A172 (cell line): Measurements from ENCODE around the gene RAB11FIP2. TPM values are rescaled to one million over a fixed set of nuclear protein-coding genes. Genes with fewer than 3 reads are reported as not detected.

Source experiments
- DNase-seq: peaks from one replicate; pipeline ENCODE4 v3.0.0-alpha.2; 2015; ENCODE audit warnings: low spot score
- total RNA-seq: library from RNA; depleted of rRNA; stranded (reverse); fragments of >200 nt; shearing (Covaris generic); gene quantifications from 2 replicates; pipeline ENCODE4 v1.2.3, GENCODE V29; 2014

RAB11FIP2 gene
- total RNA-seq, 1 experiment from 2014 or later: 21.6 TPM

DNA sequence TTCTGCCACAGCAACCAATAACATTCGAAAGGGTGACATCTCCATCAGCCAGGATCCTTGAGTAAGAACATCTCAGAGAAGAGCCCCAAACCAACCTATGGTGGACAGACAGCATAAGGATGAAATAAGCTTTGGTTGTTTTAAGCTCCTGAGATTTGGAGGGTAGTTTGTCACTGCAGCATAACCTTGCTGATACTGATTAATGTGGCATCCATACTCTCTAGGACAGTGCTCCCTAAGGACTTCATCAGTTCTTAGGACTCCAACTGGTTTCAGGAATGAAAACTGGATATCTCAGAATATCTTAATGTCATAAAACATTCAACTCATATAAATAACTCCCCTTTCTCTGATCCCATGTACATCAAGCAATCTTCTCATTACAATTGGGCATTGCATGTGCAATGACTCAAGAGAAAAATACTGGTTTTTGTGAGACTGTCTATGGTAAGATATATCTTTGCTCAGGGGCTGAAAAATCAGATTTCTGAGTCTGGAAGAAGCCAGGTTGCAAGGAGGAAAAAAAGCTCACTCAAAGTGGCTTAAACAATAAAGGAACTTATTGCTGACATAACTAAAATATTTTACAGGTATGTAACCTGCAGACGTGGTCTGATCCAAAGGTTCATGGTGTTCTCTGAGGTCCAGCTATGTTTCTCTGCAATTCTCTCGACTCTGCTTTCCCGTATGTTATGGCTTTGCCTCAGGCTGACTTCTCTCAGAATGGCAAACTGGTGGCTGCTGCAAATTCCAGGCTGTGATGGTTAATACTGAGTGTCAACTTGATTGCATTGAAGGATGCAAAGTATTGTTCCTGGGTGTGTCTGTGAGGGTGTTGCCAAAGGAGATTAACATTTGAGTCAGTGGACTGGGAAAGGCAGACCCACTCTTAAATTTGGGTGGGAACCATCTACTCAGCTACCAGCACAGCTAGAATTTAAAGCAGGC is 65.7 kb downstream of the RAB11FIP2 start:
- no peak for DNase-seq

DNA sequence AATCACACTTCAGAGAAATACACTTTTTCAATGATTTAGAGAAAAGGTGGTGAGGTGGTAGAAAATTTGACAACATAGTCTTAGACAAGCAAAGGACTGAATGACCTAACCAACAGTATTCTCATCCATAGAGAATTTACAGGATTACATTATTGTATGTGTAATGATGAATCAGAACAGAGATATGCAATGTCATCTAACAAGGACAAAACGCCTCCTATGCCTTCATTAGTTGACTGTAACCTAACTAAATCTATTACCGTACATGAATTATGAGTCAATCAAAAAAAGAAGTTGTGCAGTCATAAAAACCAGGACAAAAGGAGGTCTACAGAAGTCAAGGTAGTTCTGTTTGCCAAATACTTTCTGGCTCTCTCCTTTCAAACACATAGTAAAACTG is 66.5 kb downstream of the RAB11FIP2 start:
- DNase-seq: peak; percentile 80

DNA sequence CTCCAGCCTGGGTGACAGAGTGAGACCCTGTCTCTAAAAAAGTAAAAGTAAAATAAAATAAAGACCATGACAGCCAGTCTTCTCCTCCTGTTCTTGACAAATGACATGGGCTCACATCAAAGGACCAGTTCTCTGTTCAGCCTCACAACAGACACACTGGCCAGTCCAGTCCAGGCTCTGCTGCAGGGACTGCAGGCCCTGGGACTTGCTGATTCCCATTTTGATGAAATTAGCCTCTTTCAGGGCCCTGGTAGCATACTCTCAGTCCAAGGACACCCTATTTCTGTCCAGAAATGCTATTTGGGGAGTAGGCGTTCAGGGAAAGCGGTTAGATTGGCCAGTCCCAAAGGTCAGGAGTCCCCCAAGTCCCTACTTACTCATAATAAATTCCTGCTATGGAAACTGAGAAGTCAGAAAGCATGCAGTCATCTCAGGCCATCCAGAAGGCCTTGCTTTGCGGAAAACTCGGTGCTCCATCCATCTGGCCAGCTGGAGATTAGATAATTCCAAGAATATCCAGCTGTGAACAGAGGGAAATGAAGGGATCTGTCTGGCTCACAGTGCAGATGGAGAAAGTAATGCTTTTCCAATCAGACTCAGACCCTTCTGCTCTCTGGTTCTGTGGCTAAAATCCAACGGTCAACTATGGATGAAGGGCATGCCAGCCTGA is 74.4 kb downstream of the RAB11FIP2 start:
- DNase-seq: no peak

DNA sequence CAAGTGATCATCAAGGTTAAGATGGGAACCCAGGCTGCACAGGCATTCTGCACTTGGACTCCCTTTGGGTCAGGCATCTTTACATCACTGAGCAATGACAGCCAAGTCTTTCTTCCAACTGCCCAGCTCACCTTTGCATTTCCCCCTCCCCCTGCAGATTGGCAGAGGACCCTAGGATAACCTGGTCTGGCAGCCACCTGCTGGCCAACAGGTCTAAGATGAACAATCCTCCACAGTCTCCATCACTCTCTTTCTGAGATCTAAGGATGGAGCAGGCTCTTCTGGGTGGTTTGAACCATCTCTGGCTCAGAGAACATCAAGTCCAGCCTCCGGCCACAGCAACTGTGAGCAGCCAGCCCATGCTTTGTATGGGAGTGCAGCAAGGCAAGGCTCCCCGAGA is 75.8 kb downstream of the RAB11FIP2 start:
- no peak for DNase-seq

DNA sequence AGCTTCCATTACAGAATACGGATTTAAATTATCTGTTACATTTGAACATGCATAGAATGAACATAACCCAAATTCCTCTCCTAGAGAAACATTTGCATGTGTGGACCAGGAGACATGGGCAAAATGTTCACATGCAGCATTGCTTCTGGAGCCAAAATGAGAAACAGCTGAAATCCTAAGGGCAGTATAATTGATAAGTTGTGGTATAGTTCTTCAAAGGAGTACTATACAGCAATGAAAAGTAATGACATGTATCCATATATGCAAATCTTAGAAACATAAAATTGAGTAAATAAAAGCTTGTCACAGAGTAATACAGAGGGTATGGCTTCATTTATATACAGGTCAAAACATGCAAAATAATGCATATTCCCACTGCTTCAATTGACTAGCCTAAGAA is 77.1 kb downstream of the RAB11FIP2 start:
- no peak for DNase-seq

DNA sequence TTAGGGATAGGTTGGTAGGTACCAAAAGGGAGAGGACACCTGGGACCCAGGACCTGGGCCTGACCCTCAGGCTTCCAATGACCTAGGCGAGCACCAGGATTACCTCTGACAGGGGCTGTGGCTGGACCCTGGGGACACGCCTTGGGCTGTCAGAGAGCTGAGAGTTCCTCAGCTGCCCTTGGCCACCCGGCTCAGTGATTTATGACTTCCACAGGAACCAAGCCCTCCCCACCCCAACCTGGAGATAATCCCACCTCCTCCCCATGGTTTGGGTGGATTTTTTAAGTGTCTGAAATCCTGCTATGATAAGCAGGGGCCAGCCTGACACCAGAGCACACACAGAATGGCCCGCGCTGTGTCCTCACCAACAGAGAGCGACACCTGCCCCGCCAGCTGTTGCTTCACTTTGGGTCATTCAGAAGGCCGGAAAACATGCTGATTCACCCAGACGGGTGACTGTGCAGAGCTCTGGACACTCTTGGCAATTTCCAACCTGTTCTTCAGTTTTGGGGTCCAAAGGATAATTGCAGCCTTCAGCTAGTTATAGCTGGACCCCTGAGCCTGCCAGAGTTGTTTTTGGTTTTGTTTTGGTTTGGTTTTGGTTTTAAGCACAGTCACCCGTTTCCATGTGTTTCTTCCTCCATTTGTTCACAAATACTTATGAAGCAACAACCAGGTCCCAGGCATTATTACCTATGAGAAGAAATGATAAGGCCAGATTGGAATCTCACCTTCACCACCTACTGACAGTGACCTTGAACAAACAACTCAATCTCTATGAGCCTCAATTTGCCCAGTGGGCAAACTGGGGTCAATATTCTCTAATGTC is 78.2 kb downstream of the RAB11FIP2 start:
- no peak for DNase-seq

DNA sequence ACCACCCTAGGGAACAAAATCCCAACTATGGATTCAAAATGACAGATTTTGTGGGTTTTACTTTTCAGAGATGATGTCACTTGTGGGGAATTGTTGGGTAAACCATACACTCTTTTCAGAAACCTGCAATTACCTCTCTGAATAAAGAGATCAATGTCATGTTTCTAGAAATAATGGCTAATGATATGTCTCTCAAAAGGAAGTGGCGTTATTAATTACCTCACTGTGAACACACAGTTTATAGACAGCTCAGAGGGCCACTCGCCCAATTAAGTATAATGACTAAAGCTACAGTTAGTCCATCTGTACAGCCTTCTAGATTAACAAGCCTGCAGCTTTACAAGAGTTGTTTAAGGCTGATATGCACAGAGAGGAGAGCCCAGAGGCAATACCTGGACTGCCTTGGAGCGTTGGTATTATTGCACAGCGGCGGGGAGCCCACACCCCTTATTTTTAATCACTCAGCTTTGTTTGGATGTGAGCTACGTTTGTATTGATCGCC is 79.5 kb downstream of the RAB11FIP2 start:
- no peak for DNase-seq

DNA sequence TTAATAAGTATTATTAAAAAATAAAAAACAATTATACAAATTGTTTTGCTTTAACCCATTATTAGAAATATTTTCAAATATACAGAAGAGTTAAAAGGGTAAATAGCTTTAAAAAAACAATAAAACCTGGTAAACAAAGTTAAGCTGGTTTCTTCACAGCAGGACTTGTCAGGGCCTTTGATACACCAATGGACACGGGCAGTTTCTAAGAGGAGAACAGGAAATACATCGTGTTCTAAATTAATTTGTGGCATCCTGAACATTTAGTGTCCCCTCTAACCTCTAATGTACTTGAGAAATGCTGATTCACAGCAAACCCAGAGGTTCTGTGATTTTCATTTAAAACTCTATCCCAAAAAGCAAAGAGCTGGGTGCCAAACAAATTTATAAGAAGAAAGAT is 80.8 kb downstream of the RAB11FIP2 start:
- DNase-seq: no peak

DNA sequence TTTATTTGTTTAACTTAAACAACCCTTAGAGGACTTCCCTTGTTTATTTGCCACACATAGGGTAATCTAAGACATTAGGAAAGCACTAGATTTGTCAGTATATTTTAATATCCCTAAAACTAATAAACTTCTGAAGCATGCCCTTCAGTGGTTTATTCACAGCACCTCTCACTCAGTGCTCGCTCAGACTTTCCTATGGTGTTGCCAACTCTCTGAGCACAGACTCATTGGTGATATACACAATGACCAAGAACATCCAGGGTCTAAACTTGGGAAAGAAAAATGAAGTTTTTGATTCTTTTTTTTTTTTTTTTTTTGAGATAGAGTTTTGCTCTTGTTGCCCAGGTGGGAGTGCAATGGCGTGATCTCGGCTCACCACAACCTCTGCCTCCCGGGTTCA is 82.2 kb downstream of the RAB11FIP2 start:
- no peak for DNase-seq

DNA sequence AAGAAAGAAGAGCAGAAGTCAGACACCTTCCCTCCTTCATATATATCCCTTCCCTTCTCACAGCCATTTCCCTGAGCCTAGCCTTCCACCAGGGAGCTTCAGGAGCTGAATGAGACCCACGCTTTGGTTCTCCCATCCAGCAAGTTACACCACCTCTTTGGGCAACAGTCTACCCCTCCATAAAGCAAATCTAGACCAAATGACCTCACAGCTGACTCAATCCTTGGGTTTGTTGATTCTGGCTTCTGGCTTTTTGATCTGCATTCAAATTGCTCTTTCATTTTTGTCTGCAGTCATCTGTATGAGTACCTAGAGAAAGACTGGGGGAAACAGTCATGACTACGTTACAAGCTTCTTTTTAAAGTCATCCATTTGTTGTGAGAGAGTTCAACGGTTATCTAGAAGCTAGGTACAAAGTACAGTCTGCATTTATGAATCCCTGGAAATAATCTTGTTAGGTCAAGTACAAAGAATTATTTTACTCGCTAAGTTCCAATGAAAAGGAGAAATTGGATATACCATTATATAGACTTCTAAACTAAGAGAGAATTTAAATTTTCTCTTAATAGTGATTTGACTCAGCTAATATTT is 86.3 kb downstream of the RAB11FIP2 start:
- DNase-seq: no peak

DNA sequence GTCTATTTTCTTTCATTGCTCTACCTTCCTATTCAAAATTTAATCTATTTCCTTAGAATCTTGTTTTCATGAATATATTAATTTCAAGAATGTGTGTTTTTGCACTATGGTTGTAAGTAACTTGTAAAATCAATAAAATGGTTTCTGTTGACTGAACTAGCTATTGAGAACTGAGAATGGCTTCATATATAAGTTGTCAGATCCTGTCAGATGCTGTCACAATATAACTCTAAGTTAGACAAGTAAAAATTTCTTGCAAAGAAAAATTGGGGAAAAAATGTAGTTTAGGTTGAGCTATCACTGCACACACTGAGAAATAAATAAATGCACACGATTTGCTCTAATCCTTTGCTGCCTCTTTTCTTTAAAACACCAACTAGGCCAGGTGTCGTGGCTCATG is 89.8 kb downstream of the RAB11FIP2 start:
- DNase-seq: no peak

DNA sequence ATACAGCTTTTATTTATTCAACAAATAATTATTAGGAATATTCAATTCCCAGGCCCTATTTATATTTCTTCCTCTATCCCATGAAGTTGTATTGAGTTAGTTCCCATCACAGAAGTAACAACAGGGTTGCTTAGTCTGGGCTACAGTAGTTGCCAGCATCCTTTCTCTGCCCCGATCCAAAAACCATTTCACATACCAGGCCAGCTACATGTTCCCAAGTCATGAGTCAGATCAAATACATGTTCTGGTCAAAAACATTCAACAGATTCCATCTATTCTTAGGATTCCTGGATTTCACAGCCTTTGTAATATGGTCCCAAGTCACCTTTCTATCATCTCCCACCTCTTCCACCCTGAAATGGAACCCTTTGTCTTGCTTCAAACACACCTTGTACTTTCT is 91.6 kb downstream of the RAB11FIP2 start:
- no peak for DNase-seq
